Measurements from ENCODE around the gene NPL. TPM values are rescaled to one million over a fixed set of nuclear protein-coding genes. Genes with fewer than 3 reads are reported as not detected.
A peak's percentile ranks its signal among the peaks of the same experiment; 100 is the strongest.

Gene NPL
- total RNA-seq, result 1 to 10 TPM; 5.8 to 8.7 TPM
- polyA plus RNA-seq (2013, experiment 1 of 2), result 3.8 TPM
- 3.3 TPM for polyA plus RNA-seq (2013, experiment 2 of 2)
- long read RNA-seq, experiment 1, partial matches to known transcripts, result 0 of 3 reads
- long read RNA-seq, experiment 1, other reads (novel, unspliced or antisense), result 3 of 3 reads
- long read RNA-seq, experiment 2, partial matches to known transcripts, result 1 of 41 reads
- long read RNA-seq, experiment 2, other reads (novel, unspliced or antisense), result 36 of 41 reads
- long read RNA-seq, experiment 3, partial matches to known transcripts, result 0 of 39 reads
- long read RNA-seq, experiment 3, other reads (novel, unspliced or antisense), result 38 of 39 reads
- long read RNA-seq, experiment 4, partial matches to known transcripts, result 0 of 30 reads
- long read RNA-seq, experiment 4, other reads (novel, unspliced or antisense), result 26 of 30 reads

GRCh38 chr1:182789138-182790076, at the start of gene NPL:
NPL (plus strand) TSS chr1:182789773; CDS start chr1:182794372, 4,599 bp downstream.
- Histone ChIP-seq H3K9ac (ENCODE audit: extremely low read depth, low read length, poor library complexity, severe bottlenecking) (peak within 1 kb of the TSS; percentile 35), H3K4me1 (ENCODE audit: control insufficient read depth, insufficient read depth, low read length) (peaks cover 11% of the 10 kb centered on the region), H3K27ac (ENCODE audit: low read depth, low read length) (no peak within 1 kb of the TSS), H3K27me3 (ENCODE audit: control insufficient read depth, insufficient read depth, low read length, poor library complexity, severe bottlenecking) (peaks cover 33% of the 10 kb centered on the region), H3K9me3 (ENCODE audit: control insufficient read depth, low read length) (no peaks in the 10 kb centered on the region), H3K4me3 (ENCODE audit: low read length) (peak within 1 kb of the TSS; percentile 82), H3K36me3 (ENCODE audit: control insufficient read depth, insufficient read depth, low read length) (peaks cover 8% of the 10 kb centered on the region)
- Mint-ChIP-seq H3K4me3 (peak within 1 kb of the TSS; percentile 67), H3K27ac (no peak within 1 kb of the TSS), H3K36me3 (ENCODE audit: low read depth) (no peaks in the 10 kb centered on the region), H3K27me3 (ENCODE audit: insufficient read depth) (peaks cover 39% of the 10 kb centered on the region), H3K9me3 (no peaks in the 10 kb centered on the region), H3K4me1 (peaks cover 19% of the 10 kb centered on the region)
- TF ChIP-seq CTCF (conservative IDR thresholded peaks at IDR 0.05), result no peak
- 2 to 6% methylated on average over 12 to 93 of the region's 93 CpGs for WGBS, 2 experiments (ENCODE audit: insufficient coverage in 1 of 2, insufficient read length in 1 of 2)
- peak; percentile 89 for DNase-seq

- H3K9me3 Mint-ChIP-seq, result peaks cover 20% of the 10 kb centered on the region
- H3K27me3 Mint-ChIP-seq (ENCODE audit: insufficient read depth), result no peaks in the 10 kb centered on the region
- H3K36me3 ChIP-seq (ENCODE audit: control insufficient read depth, insufficient read depth, low read length), result no peaks in the 10 kb centered on the region
- WGBS, 2 experiments (ENCODE audit: insufficient coverage in 1 of 2, insufficient read length in 1 of 2), result 100% methylated on average over 1 of the region's 1 CpG; no CpG with 5 or more reads in 1 of the 2 experiments
- peaks cover 13% of the 10 kb centered on the region for H3K9me3 ChIP-seq (ENCODE audit: control insufficient read depth, low read length)
- H3K27ac ChIP-seq (ENCODE audit: low read depth, low read length), result peak overlapping the region; percentile 72
- H3K4me1 Mint-ChIP-seq, result peaks cover 16% of the 10 kb centered on the region
- H3K4me3 ChIP-seq (ENCODE audit: low read length), result peak overlapping the region; percentile 67
- H3K36me3 Mint-ChIP-seq (ENCODE audit: low read depth), result no peaks in the 10 kb centered on the region
- H3K27me3 ChIP-seq (ENCODE audit: control insufficient read depth, insufficient read depth, low read length, poor library complexity, severe bottlenecking), result no peaks in the 10 kb centered on the region
- no peak for TF ChIP-seq CTCF (conservative IDR thresholded peaks at IDR 0.05)
- H3K4me3 Mint-ChIP-seq, result no peak overlapping the region
- H3K27ac Mint-ChIP-seq, result peak overlapping the region; percentile 78
- DNase-seq, result no peak
- peak overlapping the region; percentile 56 for H3K9ac ChIP-seq (ENCODE audit: extremely low read depth, low read length, poor library complexity, severe bottlenecking)
- peaks cover 5% of the 10 kb centered on the region for H3K4me1 ChIP-seq (ENCODE audit: control insufficient read depth, insufficient read depth, low read length)
Measured at GRCh38 chr1:182740120-182740519, 49.5 kb upstream of the NPL start.

- no peak overlapping the region for H3K27ac ChIP-seq (ENCODE audit: low read depth, low read length)
- Mint-ChIP-seq H3K4me3 (no peak overlapping the region), H3K36me3 (ENCODE audit: low read depth) (no peaks in the 10 kb centered on the region), H3K27ac (no peak overlapping the region), H3K4me1 (peaks cover 12% of the 10 kb centered on the region), H3K27me3 (ENCODE audit: insufficient read depth) (no peaks in the 10 kb centered on the region), H3K9me3 (peaks cover 13% of the 10 kb centered on the region)
- TF ChIP-seq CTCF (conservative IDR thresholded peaks at IDR 0.05), result no peak
- H3K4me1 ChIP-seq (ENCODE audit: control insufficient read depth, insufficient read depth, low read length), result peaks cover 5% of the 10 kb centered on the region
- no peaks in the 10 kb centered on the region for H3K27me3 ChIP-seq (ENCODE audit: control insufficient read depth, insufficient read depth, low read length, poor library complexity, severe bottlenecking)
- no peak for DNase-seq
- peaks cover 6% of the 10 kb centered on the region for H3K9me3 ChIP-seq (ENCODE audit: control insufficient read depth, low read length)
- WGBS, 2 experiments (ENCODE audit: insufficient coverage in 1 of 2, insufficient read length in 1 of 2), result 95% methylated on average over 1 of the region's 1 CpG; no CpG with 5 or more reads in 1 of the 2 experiments
- no peak overlapping the region for H3K9ac ChIP-seq (ENCODE audit: extremely low read depth, low read length, poor library complexity, severe bottlenecking)
- no peaks in the 10 kb centered on the region for H3K36me3 ChIP-seq (ENCODE audit: control insufficient read depth, insufficient read depth, low read length)
- no peak overlapping the region for H3K4me3 ChIP-seq (ENCODE audit: low read length)
Measured at GRCh38 chr1:182742780-182743179, 46.8 kb upstream of the NPL start.
